Stomach (tissue), 9 donors: ENCODE data around the gene FAM3D. TPM values are rescaled to one million over a fixed set of nuclear protein-coding genes. Genes with fewer than 3 reads are reported as not detected.

Source experiments
- DNase-seq, 2 donors: peaks; one replicate each; pipeline versions ENCODE4 v3.0.0 to v3.0.0-alpha.2; 2013 to 2019
- H3K27ac ChIP-seq, 5 donors: fragments of 200-600 bp in 4 of 5; sonication (generic) in 4 of 5; one replicate each; pipeline ENCODE4 v1.5.1; 2013 to 2019; ENCODE audit warnings: mild to moderate bottlenecking in 1 of 5, moderate library complexity in 1 of 5
- H3K27me3 ChIP-seq, 3 donors: fragments of 200-600 bp; sonication (generic); one replicate each; pipeline ENCODE4 v1.5.1; 2017 to 2019; ENCODE audit warnings: mixed run types in 1 of 3
- H3K36me3 ChIP-seq, 4 donors: fragments of 200-600 bp; sonication (generic); 1 replicate in 3 of 4; 2 replicates in 1 of 4; pipeline ENCODE4 v1.5.1; 2016 to 2019
- H3K4me1 ChIP-seq, 4 donors: fragments of 200-600 bp; sonication (generic); one replicate each; pipeline ENCODE4 v1.5.1; 2016 to 2019
- H3K4me3 ChIP-seq, 4 donors: fragments of 200-600 bp; sonication (generic) in 3 of 4; one replicate each; pipeline ENCODE4 v1.5.1; 2016 to 2019; ENCODE audit warnings: mild to moderate bottlenecking in 1 of 4
- H3K9me3 ChIP-seq, 4 donors: fragments of 200-600 bp; sonication (generic); one replicate each; pipeline ENCODE4 v1.5.1; 2016 to 2019
- CTCF ChIP-seq, 7 experiments: fragments of 450-650 bp in 4 of 7; fragments of 200-600 bp in 3 of 7; sonication (generic) in 3 of 7; IDR thresholded peaks; one replicate each; pipeline ENCODE4 v1.5.1; 2016 to 2019; ENCODE audit warnings: antibody characterized with exemption in 7 of 7, control low read depth in 2 of 7, mild to moderate bottlenecking in 1 of 7
- EP300 ChIP-seq: sonication (generic); formaldehyde crosslinking; IDR thresholded peaks from one replicate; pipeline ENCODE4 v1.6.1; 2017; ENCODE audit warnings: antibody characterized with exemption
- POLR2A ChIP-seq, 4 donors: fragments of 450-650 bp; IDR thresholded peaks; one replicate each; pipeline ENCODE4 v1.6.1; 2016; ENCODE audit warnings: antibody characterized with exemption in 4 of 4, control low read depth in 2 of 4, mild to moderate bottlenecking in 1 of 4, moderate library complexity in 1 of 4
- POLR2AphosphoS5 ChIP-seq, 3 donors: sonication (generic); formaldehyde crosslinking; IDR thresholded peaks; one replicate each; pipeline ENCODE4 v1.6.1; 2016; ENCODE audit warnings: antibody characterized with exemption in 3 of 3
- WGBS, 5 donors: extraction: QIAGEN DNeasy Blood & Tissue Kit in 3 of 5; methylation state at CpG; one replicate each; pipeline versions ENCODE4 v1.1.5 to v1.1.7; 2013 to 2018; 5-methylcytosine and 5-hydroxymethylcytosine counted together
- intact Hi-C: fragments of 100-400 bp; cut with DNase I; formaldehyde crosslinking; loops from one replicate; pipeline ENCODE4 v1.15.1; 2023; ENCODE audit warnings: low total_unique reads
- polyA plus RNA-seq, 3 donors: library from polyadenylated mRNA; stranded (reverse); fragments of 200-250 nt; gene quantifications; one replicate each; pipeline ENCODE4 v1.2.3, GENCODE V29; 2013
- total RNA-seq, 5 donors: library from RNA; depleted of rRNA; stranded (reverse); fragments of >200 nt; gene quantifications; one replicate each; pipeline versions ENCODE4 v1.1.0 to v1.2.3, GENCODE V29; 2014 to 2016
- donor health status: healthy with polysubstance abuse.
- donor health status: Bipolar disorder and iron deficiency.
- donor health status: healthy.

The FAM3D gene
- total and polyA plus RNA-seq, 8 donors = 7.6 to 581 (median 39.1) TPM

- intact Hi-C loops = no loop called here
- Histone ChIP-seq H3K27ac (no peak overlapping the region), H3K9me3 (no peaks in the 10 kb centered on the region), H3K36me3 (no peaks in the 10 kb centered on the region), H3K4me3 (no peak overlapping the region), H3K27me3 (no peaks in the 10 kb centered on the region), H3K4me1 (peaks cover 15 to 38% (median 17%) of the 10 kb centered on the region in 4 donors)
- WGBS, 5 donors = 69 to 83% (median 73%) methylated on average over 7 to 8 of the region's 8 CpGs
- no peak for DNase-seq
- no peak for TF ChIP-seq EP300
- TF ChIP-seq POLR2AphosphoS5 (IDR thresholded peaks at IDR 0.05) = no peak
- TF ChIP-seq CTCF (IDR thresholded peaks at IDR 0.05) = no peak
- TF ChIP-seq POLR2A (IDR thresholded peaks at IDR 0.05) = no peak
These were observed 43.1 kb downstream of the FAM3D start for GRCh38 chr3:58623478-58623877.

- no peak overlapping the region for H3K4me3 ChIP-seq
- no peak for TF ChIP-seq EP300
- no peak for TF ChIP-seq POLR2A (IDR thresholded peaks at IDR 0.05)
- TF ChIP-seq CTCF (IDR thresholded peaks at IDR 0.05) = no peak
- no peak for TF ChIP-seq POLR2AphosphoS5 (IDR thresholded peaks at IDR 0.05)
- H3K4me1 ChIP-seq = peaks cover 9 to 38% (median 11%) of the 10 kb centered on the region in 4 donors
- intact Hi-C loops = no loop called here
- H3K27me3 ChIP-seq = no peaks in the 10 kb centered on the region
- H3K36me3 ChIP-seq = no peaks in the 10 kb centered on the region
- no peak overlapping the region for H3K27ac ChIP-seq
- peak in 1 of 2 donors; percentile 48 for DNase-seq
- WGBS, 5 donors = 84 to 92% (median 89%) methylated on average over 8 of the region's 8 CpGs
- H3K9me3 ChIP-seq = no peaks in the 10 kb centered on the region
These were observed 43.7 kb downstream of the FAM3D start for GRCh38 chr3:58622892-58623291.

- Histone ChIP-seq H3K27ac (no peak overlapping the region), H3K27me3 (no peaks in the 10 kb centered on the region), H3K4me1 (peaks cover 5 to 36% (median 8%) of the 10 kb centered on the region in 4 donors), H3K9me3 (no peaks in the 10 kb centered on the region), H3K36me3 (no peaks in the 10 kb centered on the region), H3K4me3 (no peak overlapping the region)
- TF ChIP-seq POLR2A (IDR thresholded peaks at IDR 0.05) (no peak), POLR2AphosphoS5 (IDR thresholded peaks at IDR 0.05) (no peak), EP300 (no peak), CTCF (IDR thresholded peaks at IDR 0.05) (no peak)
- intact Hi-C loops = no loop called here
- 88 to 96% (median 91%) methylated on average over 4 of the region's 4 CpGs for WGBS, 5 donors
- no peak for DNase-seq
These were observed 44.1 kb downstream of the FAM3D start for GRCh38 chr3:58622436-58622835.

GRCh38 chr3:58621086-58621830, 45.3 kb downstream of the FAM3D start:
- Histone ChIP-seq H3K4me3 (no peak overlapping the region), H3K27ac (no peak overlapping the region), H3K27me3 (no peaks in the 10 kb centered on the region), H3K36me3 (no peaks in the 10 kb centered on the region), H3K4me1 (peaks cover 0 to 35% (median 4%) of the 10 kb centered on the region in 4 donors), H3K9me3 (no peaks in the 10 kb centered on the region)
- WGBS, 5 donors = 61 to 86% (median 74%) methylated on average over 5 to 6 of the region's 6 CpGs
- TF ChIP-seq CTCF (IDR thresholded peaks at IDR 0.05) (no peak), POLR2A (IDR thresholded peaks at IDR 0.05) (no peak), EP300 (no peak), POLR2AphosphoS5 (IDR thresholded peaks at IDR 0.05) (no peak)
- DNase-seq = no peak
- intact Hi-C loops = no loop called here
